ENCODE measurements around the gene ZNF763.
"Not testable (repeated sequence)": the region's sequence is repeated elsewhere in the genome, so short reads cannot be mapped to it uniquely, and the experiment has no call there.

The ZNF763 gene

DNA sequence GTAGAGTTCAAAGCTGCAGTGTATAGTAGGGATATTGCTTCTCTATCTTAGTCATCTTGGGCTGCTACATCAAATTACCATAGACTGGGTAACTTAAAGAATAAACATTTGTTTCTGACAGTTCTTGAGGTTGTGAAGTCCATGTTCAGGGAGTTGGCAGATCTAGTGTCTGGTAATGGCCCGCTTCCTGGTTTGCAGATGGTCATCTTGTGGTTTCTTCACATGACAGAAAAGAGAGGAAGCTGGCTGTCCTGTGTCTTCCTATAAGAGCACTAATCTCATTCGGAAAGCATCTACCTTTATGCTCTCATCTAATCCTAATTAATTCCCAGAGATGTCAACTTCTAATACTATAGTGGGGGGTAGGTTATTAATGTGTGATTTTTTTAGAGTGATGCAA lies 6.2 kb downstream of the ZNF763 start:
- no peak for DNase-seq (ENCODE audit: low read depth in 2 of 2, low spot score in 1 of 2)

DNA sequence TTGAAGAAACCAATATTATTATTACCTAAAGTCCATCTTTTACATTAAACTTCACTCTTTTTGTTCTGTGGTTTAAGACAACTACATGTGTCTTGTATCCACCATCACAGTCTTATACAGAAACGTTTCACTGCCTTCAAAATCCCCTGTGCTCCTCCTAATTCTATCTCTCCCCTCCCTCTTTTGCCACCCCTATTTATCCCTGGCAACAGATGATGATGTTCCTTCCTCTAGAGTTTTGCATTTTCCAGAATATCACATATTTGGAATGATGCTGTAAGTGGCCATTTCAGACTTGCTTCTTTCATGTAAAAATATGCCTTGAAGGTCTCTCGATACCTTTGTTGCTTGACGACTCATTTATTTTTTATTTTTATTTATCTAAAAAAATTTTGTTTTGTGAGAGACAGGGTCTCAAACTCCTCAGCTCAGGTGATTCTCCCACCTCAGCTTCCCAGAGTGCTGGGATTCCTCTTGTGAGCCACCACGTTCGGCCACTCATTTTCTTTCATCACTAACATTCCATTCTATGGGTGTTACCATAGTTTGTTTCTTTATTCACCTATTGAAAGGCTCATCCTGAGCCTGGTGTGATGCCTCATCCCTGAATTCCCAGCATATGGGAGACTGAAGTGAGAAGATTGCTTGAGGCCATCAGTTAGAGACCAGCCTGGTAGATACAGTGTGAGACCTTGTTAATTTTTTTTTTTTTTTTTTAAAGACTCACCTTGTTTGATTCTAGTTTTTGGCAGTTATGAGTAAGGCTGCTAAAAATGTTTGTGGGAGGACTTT lies 8.4 kb downstream of the ZNF763 start:
- DNase-seq (ENCODE audit: low read depth in 2 of 2, low spot score in 1 of 2) = no peak

DNA sequence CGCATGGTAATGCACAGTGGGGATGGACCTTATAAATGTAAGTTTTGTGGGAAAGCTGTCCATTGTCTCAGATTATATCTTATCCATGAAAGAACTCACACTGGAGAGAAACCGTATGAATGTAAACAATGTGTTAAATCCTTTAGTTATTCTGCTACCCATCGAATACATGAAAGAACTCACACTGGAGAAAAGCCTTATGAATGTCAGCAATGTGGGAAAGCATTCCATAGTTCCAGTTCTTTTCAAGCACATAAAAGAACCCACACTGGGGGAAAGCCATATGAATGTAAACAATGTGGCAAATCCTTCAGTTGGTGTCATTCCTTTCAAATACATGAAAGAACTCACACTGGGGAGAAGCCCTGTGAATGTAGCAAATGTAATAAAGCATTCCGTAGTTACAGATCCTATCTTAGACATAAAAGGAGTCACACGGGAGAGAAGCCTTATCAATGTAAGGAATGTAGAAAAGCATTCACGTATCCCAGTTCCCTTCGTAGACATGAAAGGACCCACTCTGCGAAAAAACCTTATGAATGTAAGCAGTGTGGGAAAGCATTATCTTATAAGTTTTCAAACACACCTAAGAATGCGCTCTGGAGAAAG lies 13.8 kb downstream of the ZNF763 start:
- no peak for DNase-seq (ENCODE audit: low read depth in 2 of 2, low spot score in 1 of 2)

DNA sequence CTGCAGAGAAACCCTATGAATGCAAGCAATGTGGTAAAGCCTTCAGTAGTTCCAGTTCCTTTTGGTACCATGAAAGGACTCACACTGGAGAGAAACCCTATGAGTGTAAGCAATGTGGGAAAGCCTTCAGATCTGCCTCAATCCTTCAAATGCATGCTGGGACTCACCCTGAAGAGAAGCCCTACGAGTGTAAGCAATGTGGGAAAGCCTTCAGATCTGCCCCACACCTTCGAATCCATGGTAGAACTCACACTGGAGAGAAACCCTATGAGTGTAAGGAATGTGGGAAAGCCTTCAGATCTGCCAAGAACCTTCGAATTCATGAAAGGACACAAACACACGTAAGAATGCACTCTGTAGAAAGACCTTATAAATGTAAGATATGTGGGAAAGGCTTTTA lies 14.7 kb downstream of the ZNF763 start:
- no peak for DNase-seq (ENCODE audit: low read depth in 2 of 2, low spot score in 1 of 2)

DNA sequence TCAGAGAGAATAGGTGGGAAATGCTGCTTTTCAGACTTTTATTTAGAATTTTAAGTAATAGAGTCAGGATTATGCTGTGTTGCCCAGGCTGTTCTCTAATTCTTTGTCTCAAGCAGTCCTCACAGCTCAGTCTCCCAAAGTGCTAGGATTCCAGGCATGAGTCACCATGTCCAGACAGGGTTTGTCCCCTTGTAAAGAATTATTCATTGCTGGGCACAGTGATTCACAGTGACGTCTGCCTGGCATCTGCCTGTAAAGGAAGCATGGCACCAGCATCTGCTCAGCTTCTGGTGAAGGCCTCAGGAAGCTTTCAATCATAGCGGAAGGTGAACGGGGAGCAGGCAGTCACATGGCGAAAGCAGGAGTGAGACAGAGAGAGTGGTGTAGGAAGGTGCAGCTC lies 17.7 kb downstream of the ZNF763 start:
- DNase-seq (ENCODE audit: low read depth in 2 of 2, low spot score in 1 of 2) = no peak

DNA sequence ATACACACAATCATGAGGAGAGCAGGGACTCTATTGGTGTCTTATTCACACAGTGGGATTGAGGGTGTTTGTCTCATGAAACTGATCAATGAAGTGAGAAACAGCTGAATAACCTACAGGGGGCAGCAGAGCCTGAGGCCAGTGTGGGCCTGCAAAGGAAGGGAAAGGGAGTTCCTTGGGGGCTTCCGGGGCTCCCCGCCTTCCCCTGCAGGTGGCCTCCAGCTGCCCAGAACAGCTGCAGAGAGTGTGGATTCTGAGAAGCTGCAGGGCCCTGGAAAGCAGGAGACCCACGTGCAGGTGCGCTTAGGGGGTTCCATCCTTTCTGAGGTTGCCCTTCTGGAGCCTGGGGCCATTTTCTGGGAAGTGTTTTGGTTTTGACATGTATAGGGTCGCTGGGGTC lies 20.1 kb downstream of the ZNF763 start:
- no peak for DNase-seq (ENCODE audit: low read depth in 2 of 2, low spot score in 1 of 2)

DNA sequence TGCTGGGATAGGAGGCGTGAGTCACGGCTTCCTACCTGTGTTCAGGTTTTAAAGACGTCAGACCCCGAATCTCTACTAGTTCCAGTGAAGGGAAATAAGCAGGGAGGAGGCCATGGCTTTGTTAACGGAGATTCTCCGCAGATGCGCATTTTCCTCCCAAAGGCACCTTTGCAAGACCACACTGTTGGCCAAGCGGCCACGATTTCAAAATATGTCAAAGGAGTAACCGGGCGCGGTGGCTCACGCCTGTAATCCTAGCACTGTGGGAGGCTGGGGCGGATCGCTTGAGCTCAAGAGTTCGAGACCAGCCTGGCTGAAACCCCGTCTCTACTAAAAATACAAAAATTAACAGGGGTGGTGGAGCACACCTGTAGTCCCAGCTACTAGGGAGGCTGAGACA lies 21.9 kb downstream of the ZNF763 start:
- no peak for DNase-seq (ENCODE audit: low read depth in 2 of 2, low spot score in 1 of 2)

DNA sequence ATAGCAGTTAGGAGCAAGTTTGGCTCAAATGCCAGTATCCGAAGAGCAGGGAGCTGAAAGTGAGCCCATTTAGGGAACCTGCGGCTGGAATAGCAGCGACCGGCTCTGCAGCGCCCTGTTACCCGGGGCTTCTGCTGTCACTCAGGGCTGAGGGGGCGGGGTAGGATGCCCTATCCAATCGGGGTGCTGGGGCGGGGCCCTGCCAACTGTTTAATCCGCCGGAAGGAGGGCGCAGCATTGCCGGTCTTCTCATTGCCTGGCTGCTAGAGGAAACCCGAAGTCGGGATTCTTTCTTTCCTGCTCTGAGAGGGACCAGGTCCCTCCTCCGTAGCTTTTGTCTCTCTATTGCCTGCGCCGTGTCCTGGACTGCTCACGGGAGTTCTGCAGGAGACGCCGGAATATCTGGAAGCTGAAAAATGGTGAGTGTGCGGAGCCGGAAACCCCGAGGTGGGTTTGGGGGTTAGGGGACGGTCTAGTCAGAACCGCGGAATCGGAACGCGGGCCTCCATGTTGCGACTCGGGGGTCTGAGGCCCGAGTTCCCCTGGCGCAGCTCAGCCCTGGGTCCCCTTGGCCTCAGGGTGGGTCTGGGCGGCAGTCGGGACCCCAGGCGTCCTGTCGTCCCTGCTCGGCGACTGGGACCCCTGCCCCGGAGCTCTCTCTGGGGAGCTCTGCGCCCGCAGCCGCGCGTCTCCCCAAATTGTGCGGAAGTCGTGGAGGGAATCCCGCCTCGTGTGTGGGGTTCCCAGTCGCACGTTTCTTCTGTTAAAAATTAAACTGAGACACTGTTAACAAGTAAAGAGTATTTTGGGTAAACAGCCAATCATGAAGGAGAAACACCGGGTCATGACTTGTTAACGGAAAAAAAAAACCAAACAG lies 22.8 kb downstream of the ZNF763 start:
- DNase-seq (ENCODE audit: low read depth in 2 of 2, low spot score in 1 of 2) = peak; percentile 85 to 89

DNA sequence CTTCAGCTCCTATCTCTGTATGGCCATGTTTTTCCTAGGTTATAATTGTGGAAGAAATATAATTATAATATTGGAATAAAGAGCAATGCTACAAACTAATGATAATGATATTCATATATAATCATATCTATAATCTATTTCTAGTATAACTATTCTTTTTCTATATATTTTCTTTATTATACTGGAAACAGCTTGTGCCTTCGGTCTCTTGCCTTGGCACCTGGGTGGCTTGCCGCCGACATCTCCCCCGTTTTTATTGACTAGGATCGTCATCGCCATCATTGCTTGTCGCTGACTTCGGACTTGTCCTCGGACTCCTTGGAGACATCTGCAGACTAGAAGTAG lies 24.2 kb downstream of the ZNF763 start:
- DNase-seq (ENCODE audit: low read depth in 2 of 2, low spot score in 1 of 2) = no peak

DNA sequence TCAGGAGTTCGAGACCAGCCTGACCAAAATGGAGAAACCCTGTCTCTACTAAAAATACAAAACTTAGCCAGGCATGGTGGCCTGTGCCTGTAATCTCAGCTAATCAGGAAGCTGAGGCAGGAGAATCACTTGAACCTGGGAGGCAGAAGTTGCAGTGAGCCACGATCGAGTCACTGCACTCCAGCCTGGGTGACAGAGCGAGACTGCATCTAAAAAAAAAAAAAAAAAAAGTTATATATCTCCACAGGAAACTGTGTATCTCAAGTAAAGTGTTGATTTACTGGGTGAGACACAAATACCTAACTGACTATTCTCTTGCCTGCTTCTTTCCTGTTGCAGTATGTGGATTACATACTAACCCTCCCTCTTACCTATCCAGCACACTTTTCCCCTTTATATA lies 27.1 kb downstream of the ZNF763 start:
- DNase-seq (ENCODE audit: low read depth in 2 of 2, low spot score in 1 of 2) = not testable (repeated sequence)

DNA sequence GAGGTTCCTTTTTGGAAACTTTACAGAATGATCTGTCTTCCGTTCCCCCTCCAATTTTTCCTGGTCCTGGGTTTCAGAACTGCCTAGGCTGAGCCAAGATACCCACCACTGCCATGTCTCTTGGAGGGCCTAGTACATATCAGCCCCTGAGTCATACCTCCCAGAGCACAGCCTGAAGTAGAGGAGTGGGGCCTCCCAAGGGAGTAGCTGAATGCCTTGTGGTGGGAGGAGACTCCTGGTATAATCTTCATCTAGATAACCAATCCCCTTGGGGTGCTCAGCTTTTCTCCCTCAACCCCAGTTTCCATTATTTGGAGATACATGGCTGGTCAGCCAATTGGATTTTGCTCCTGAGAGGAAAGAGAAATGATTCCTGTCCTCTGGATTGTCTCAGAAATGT lies 30.3 kb downstream of the ZNF763 start:
- no peak for DNase-seq (ENCODE audit: low read depth in 2 of 2, low spot score in 1 of 2)

DNA sequence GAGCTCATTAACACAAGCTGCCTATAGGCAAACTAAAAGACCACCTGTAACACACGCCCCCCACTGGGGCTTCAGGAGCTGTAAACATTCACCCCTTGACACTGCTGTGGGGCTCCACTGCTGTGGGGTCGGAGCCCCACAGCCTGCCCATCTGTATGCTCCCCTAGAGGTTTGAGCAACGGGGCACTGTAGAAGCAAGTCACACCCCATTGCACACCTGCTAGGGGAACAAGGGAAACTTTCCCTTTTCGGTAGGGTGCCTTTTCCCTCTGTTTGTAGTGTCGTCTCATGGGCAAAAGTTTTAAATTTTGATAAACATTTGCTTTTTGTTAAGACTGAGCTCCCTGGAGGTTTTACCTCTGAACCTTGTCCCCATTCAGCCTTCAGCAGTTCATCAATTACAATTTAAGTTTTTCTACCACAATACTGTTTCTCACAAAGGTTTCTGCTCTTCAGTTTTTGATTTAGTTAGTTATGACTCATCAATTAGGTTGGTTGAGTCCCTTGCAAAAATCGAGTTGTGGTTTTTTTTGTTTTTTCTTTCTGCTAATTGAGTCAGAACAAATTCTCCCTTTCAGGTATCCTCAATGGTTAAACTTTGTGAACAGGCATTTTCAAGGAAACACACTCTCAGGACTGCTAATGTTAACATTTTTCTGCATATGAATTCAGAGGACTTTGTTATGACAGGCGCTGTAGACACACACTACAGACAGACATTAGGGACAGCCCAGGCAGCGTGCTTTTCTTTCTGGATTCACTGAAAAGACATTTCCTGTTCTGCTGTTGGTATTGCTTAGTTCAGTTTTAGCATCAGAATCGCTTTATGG lies 35.5 kb downstream of the ZNF763 start:
- no peak for DNase-seq (ENCODE audit: low read depth in 2 of 2, low spot score in 1 of 2)

DNA sequence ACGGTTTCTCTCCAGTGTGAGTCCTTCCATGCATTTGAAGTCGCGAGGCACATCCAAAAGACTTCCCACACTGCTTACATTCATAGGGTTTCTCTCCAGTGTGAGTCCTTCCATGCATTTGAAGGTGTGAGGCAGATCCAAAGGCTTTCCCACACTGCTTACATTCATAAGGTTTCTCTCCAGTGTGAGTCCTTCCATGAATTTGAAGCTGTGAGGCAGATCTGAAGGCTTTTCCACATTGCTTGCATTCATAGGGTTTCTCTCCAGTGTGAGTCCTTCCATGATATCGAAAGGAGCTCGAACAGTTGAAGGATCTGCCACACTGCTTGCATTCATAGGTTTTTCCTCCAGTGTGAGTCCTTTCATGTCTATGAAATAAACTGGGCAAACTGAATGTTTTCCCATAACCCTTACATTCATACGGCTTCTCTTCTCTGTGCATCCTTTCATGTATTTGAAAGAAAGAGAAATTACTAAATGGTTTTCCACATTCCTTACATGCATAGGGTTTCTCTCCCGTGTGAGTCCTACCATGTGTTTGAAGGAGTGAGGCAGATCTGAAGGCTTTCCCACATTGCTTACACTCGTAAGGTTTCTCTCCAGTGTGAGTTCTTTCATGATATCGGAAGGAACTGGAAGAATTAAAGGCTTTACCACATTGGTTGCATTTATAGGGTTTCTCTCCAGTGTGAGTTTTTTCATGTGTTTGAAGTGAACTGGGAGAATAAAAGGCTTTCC lies 50.3 kb downstream of the ZNF763 start:
- DNase-seq (ENCODE audit: low read depth in 2 of 2, low spot score in 1 of 2) = no peak

DNA sequence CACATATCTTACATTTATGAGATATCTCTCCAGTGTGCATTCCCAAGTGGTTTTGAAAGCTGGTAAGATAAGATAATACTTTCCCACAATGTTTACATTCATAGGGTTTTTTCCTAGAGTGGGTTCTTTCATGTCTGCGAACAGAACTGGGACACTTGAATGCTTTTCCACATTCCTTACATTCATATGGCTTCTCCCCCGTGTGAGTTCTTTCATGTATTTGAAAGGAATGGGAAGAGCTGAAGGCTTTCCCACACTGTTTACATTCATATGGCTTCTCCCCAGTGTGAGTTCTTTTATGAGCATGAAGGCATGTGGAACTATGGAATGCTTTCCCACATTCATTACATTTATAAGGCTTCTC lies 50.9 kb downstream of the ZNF763 start:
- no peak for DNase-seq (ENCODE audit: low read depth in 2 of 2, low spot score in 1 of 2)
